NCI-H1436 (cell line): Measurements from ENCODE around the gene TAF13.

Experiments
- DNase-seq: peaks from one replicate; lab custom pipeline; 2025; lab: John Stamatoyannopoulos, UW

Gene TAF13, protein sequence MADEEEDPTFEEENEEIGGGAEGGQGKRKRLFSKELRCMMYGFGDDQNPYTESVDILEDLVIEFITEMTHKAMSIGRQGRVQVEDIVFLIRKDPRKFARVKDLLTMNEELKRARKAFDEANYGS

DNA sequence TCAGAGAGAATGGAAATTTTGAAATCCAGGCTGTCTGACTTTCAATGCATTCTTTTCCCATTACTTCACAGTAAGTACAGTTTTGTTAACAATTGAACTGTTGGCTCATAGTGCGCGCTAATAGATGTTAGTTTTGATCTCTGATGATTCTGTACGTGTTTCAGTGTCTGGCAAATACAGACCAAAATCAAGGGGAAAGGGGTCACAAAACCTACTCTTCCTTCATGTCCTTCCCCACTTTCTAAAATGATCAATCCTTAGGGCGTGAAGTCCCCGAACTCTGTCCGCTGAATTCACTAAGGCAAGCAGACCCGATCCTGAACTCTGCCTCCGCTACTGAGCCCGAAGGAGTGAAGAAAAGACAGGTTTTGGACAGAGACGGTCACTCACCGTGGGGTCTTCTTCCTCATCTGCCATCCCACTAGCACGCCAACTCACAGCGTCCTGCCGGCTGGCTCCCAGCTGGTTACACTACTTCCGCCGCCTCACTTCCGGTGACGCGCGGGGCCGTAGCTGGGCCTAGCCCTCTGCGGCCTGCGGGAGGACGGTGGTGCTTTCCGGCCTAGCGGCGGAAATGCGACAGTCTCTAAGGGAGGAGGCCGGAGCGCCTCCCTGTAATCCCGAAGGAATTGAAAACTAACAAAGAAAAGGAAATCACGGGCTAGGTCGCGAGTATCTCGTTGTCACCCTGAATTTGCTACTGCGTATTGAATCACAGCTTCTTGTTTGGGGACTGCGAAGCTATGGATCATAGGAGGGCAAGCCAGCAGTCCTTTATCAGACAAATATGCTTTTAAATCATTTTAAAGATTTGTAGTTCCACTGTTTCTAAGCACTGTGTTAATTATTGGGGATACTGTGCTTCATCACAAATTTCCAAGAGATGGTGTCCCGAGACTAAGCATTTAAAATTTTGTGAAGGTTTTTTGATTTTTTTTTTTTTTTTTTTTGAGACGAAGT, at the start of gene TAF13:
TAF13 (minus strand) TSS at position 473 of the 960 bp plus-strand sequence; CDS start at position 417, 56 bp downstream.
- peak; percentile 97 for DNase-seq

DNA sequence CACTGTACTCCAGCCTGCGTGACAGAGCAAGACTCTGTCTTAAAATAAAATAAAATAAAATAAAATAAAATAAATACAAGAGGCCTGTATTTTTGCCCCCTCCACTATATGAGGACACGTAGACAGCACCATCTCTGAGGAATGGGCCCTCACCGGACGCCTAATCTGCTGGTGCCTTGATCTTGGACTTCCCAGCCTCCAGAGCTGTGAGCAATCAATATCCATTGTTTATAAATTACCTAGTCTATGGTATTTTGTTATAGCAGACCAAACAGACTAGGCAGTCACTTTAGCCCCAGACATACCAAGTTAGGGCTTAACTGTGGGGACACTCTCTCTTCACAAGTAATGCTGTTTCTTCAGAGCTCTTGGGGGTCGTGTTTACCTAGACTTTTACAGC, 44.6 kb upstream of the TAF13 start:
- DNase-seq: no peak

DNA sequence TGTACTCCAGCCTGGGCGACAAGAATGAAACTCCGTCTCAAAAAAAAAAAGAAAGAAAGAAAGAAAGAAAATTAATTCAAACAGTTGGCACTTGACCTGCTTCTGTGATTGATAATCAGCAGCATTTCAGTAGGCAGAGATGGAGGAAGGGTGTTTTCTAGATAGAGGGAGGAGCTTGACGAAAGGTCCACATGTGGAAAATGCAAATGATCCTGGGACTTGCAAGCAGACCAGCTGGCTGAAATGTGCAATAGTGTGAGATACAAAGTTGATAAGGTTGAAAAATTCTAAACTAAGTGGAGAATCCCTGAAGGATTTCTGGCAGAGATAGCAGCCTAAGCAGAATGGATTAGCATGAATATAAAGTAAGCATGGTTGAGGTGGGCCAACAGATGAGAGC, 42.3 kb upstream of the TAF13 start:
- no peak for DNase-seq

DNA sequence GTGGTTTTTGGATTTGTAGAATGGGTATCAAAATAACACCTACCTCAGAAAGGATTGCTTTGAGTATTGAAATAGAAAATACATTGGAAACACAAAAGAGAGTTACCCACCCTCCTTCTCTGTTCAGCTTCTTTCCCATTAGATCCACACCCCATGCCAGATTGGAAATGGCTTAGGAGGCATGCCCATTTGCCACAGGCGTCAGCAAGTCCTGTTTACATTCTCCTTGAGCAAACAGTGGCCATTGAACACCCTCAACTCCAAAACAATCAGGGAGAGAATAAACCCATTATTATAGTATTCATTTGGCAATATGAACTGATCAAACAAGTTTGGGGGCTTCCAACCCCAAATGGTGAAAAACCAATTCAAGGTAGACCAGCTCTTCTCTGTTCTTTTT, 40.5 kb upstream of the TAF13 start:
- DNase-seq: no peak

DNA sequence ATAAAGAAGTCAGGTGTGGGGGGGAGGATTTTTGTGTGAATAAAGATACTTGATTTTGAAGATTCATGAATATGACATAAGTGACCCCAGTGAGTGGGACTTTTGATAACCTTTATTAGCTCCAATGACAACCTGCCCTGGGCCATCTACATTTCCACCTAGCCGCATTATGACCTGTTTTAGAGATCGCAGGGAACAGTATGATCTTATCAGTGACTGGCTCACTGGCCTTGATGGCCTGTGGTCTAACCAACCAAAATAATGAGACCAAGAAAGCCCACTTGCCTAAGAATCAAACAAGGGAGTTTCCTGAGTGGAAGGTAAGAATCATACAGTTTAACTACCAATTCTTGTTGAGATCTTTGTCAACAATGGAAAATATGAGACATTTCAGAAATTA, 39.9 kb upstream of the TAF13 start:
- DNase-seq: no peak

DNA sequence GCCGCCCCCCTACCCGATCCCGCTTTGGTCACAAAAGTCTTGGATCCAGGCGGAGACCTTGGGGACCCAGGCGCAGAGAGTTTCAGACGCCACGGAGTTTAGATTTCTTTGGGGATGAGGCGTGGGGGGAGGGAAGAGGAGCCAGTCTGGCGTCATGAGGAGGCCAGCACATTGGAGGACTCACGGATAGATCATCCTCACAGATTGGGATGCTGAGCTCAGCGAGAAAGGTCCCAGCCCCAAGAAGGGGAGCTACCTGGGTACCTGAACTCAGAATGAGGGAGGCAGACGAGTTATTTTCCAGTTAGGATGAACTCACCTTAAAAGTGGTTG, 38.5 kb upstream of the TAF13 start:
- DNase-seq: no peak

DNA sequence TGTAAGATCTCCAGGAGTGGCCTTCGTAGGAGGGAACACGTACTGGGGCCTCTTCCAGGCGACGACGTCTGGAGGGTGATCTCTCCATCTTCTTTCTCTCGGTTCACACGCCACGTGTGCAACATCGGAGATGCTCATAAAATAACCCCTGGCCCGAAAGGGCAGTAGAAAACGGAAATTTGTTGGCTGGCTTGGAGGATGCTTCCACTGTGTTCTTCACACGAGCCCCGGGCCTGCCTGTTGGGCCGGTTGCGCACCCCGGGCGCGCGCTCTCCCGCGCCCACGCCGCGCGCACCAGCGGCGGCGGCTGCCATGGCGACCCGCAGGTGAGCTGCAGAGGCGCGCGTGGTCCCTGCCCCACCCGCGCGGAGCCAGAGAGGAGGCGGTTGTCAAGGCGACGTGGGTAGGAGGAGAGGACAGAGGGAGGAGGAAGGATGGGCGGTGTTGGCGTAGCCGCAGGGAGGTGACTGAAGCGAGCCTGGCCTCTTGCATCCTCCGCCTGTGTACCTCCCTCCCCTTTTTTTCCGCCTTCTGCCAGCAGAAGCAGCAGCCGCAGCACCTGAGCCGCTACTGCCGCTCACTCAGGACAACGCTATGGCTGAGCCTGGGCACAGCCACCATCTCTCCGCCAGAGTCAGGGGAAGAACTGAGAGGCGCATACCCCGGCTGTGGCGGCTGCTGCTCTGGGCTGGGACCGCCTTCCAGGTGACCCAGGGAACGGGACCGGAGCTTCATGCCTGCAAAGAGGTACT, 38.0 kb upstream of the TAF13 start, which contains the start of gene ELAPOR1:
ELAPOR1 (plus strand) TSS at position 526 of the 752 bp plus-strand sequence; CDS start at position 595, 69 bp downstream.
- DNase-seq: peak; percentile 77

DNA sequence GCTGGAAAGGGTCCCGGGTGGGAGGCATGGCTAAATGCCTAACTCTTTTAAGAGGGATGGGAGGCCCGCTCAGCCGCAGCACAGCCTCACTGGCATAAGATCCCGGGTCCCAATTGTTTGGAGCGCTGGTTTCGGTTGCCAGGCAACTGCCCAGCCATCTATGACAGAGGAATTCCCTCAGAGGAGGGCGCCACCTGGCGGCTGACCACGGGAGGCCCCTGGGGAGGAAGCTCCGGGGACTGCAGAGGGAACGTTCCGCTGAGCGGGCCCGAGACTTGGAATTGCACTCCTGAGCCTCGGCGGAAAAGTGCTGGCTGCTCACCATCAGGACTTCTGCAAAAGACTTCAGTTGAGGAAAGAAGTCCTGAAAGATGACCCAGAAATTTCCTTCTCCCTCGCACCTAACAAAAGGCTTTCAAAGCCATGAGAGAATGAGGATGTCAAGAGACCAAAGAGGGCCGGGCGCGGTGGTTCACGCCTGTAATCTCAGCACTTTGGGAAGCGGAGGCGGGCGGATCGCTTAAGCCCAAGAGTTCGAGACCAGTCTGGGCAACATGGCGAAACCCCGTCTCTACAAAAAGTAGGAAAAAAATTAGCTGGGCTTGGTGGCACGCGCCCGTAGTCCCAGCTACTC, 37.0 kb upstream of the TAF13 start:
- DNase-seq: peak; percentile 93

DNA sequence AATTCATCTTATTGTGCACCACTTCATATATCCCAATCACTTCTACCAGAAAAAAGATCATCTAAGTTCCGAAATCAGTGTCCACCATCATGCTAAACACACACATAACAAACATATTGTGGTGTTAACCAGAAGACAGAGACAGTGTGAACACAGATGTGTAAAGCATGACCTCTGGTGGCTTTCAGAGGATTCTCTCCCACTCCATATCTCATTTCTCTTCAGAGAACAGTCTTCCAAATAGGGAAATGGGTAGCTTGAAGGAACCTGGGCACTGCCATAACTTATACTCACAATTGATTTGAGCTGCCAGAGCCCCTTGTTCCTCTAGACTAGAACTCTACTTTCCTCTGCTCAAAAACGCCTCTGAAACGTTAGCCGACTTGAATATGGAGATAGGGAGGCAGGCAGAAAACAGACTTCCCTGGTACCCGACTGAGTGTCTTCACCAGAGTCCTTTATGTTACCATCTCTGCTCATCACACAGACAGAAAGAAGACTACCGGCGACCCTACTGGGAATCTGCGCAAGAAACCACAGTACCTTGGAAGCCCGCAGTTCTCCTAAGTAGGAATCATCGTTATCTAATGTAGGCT, 36.4 kb upstream of the TAF13 start:
- DNase-seq: peak; percentile 6

DNA sequence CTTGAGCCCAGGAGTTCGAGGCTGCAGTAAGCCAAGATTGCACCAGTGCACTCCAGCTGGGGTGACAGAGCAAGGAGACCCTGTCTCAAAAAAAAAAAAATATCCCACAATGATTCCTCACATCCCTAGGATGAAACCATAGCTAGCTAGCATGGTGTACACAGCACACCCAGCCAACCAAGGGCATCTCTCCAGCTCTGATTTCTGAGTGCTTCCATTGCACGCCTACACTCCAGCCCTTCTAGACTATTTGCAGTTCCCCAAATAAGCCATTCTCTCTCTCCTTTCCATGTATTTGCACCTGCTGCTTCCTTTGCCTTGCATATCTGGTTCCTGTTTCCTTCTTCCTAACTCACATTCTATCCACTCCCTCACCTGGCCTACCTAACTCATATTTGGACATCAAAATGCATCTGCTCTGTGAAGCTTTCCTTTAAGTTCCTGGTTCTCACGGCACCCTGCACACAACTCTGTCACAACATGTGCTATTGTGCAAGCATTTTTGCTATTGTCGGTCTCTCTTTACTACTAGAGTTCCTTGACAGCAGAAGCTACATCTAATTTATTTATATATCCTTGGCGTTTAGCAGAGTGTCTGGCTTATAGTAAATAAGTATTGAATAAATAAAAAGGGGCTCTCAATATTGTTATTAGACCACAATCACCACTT, 35.7 kb upstream of the TAF13 start:
- DNase-seq: no peak

DNA sequence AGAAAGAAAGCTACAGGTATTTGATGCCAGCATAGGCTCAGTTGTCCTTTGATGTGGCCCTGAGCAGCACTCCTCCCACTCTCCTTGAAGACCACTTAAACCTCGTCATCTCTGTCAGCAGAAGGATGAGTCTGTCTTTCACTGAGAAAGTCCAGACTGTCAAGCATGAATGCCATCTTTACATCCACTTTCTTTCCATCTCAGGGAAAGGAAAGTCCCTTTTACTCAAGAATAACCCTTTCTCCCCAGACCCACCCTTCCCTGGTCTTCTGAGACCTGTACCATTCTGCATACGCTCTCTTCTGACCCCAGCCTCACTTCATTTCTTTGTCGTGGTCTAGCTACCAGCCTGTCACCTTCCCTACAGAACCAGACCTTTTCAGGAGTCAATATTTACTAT, 34.1 kb upstream of the TAF13 start:
- DNase-seq: no peak

DNA sequence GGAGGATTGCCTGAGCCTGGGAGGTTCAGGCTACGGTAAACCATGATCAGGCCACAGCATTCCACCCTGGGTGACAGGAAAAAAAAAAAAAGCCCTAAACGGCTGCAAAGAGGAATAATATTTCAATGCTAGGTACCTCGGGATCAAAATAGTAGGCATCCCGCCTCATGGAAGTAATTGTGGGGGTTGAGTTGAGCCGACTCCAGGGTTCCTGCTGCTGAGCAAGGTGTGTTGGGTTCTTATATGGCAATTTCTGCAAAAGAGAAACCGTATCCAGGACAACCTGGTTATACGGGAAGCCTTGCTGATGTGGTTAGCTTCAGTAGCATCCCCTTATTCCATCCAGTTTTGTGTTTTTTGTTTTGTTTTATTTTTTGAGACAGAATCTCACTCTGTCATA, 32.0 kb upstream of the TAF13 start:
- no peak for DNase-seq

DNA sequence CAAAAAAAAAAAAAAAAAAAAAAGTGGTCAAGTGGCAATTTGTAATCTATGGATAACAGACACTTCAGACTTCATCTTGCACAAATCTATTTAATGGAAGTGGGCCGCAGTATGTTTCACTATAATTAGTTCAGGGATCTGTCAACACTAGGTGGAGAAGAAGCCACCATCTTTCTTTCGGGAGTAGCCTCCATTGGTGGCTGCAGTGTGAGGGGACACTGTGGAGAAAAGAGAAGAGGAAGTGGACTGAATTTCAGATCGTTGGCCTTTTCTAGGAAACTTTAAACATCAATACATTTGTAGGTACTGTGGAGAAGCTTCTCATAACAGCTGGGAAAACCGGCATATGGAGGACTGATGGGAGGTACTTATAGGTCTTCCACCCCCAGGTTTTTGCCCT, 30.1 kb upstream of the TAF13 start:
- no peak for DNase-seq

DNA sequence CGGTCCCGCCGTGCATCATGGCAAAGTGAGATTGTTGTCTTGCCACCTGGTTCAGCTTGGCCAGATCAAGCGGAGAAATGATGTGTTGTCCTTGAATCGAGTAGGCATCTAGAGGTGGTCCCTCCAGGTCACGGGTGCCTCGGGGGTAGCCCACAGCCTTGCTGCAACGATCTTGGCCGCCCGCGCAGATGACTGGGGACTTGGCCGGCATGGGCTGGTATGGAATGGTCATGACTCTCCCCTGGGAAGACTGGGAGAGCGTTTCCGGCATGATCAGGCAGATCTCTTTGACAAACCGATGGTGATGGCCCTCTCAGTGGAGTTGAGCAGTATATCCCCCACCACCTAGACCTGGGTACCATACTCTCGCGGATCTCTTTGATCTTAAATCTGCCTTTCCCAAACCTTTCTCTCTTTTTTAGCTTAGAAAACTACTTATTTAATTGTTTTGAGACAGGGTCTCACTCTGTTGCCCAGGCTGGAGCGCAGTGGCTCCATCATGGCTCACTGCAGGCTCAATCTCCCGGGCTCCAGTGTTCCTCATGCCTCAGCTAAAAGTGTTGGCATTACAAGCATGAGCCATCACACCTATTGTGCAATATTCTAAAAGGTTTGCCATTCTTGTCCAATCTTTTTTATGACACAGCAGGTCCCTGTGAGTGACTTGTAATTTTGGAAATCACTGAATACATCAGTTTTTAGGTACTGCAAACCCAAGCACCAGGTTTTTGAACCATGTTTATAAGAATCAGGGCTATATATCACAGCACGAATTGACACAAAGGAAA, 28.8 kb upstream of the TAF13 start:
- no peak for DNase-seq

DNA sequence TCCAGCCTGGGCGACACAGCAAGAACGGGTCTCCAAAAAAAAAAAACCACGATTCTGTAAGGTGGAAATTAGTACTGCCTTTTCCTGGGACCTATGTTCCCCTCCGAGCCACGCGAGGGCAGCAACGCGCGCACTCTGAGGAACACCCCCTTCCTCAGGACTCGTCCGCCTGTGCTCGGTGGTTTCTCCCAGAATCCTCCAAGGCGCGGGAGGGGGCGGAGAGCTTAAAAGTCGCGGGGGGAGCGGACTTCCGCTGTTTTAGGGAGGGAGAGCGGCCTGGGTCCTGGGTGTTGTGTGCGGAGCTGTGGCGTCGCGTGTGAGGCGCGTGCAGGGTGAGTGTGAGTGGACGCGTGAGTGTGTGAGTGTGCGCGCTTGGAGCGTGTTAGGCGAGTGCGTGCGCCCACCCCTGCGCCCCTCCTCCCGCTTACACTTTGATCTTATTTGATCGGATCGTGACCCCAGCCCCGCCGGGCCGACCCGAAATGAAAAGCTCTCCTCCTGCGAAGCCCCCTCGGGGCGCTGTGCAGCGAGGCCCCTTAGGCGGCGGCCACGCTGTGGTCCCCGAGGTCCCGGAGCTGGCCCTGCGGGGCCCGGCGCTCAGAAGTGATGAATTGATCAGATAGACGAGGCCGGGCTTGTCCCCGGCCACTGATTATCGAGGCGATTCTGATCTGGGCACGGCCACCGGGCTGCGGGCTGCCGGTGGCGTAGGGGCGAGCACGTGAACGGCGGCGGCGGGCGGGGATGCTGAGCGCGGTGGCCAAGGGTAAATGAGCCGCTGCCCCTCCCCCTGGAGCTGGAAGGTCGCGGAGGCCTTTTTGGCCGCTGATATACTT, 24.4 kb upstream of the TAF13 start:
- DNase-seq: peak; percentile 98

DNA sequence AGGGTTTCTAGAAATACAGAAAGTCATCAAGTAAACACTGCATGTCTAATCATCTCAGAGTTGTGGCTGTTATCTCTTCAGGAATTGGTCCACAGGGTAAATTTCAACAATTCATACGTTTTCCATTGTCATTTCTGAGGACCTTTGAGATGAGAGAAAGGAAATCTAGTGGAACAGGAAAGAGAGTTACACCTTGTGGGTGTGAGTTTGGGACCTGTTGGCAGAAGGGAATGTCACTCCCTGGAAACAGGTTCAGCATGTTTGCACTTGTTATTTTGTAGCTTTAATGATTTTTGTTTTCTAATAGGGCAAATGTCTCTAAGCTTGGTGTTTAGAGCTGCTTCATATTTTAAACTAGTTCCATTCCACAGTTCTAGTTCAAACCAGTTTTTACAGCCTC, 20.3 kb upstream of the TAF13 start:
- DNase-seq: no peak

DNA sequence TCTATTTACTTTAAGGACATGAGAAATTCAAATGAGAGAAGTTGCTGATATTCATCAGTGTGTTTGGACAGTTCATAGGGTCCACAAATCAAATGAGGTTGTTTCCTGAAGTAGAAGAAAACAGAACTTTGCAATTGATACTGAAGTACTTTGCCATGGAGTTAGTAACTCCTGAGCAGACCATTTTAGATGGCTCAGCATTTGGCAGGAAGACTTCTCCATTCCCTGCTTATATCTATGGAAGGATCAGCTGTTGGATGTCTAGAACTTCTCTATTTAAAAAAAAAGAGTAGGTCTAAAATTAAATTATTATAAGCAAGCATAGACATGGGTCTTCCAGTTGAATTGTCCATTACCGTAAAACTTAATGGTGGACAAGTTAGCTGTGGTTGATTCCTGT, 19.8 kb upstream of the TAF13 start:
- DNase-seq: no peak

DNA sequence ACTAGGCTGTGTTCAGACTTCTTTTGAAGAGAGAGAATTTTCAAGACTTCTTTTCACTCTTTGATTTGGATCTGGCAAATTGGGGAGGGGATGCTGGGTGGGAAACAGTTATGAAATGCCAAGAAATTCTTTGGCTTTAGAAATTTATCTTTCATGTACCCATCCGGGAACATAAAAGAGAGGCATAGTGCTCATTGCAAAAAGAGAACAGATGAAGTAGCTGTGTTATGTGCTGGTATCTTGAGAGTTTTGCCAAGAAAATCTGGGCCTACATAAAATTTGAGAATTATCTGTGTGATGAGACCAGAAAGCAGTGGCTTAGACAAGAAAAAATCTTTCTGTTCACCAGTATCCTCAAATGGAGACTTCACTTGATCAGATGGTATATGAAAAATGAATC, 19.1 kb upstream of the TAF13 start:
- no peak for DNase-seq

DNA sequence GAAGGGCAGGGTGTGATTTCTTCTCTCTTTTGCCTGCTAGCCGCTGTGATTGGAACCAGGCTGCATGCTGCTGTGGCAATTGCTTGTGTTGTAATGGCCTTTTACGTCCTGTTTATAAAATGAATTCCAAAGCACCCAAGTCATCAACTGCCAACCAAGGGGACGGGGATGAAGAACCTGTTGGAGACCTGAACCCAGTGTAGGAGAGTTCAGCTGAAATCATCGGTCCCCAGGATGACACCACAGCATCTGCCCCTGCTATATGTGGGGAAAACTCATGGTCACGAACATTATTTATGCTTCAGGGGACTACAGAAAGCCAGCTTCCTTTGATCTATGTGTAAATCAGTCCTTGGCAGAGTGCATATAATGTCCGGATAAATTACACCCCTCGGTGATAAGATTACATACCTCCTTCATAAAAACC, 18.6 kb upstream of the TAF13 start:
- no peak for DNase-seq

DNA sequence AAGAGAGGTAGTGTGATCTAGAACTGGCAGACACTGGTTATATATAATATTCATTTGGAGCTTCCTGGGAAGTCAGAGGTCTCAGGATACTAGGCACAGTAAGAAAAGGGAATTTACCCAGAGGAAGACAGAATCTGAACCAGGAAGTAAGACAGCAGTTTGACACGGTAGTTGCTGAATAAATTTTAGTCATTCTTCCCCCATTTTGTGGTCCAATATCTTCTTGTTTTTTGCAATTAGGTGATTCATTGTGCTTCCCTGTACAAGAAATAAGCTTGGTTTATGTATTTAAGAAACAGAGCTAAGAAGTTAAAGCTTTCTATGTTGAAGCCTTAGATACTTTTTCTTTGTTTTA, 16.0 kb upstream of the TAF13 start:
- DNase-seq: no peak
